H1 (cell line): ENCODE measurements around the gene FRY. TPM values are rescaled to one million over a fixed set of nuclear protein-coding genes. Genes with fewer than 3 reads are reported as not detected.

Source experiments
- CTCF ChIA-PET: fragments of 300-600 bp; sonication (Branson Sonifier 250); formaldehyde crosslinking; loops from one replicate; lab custom pipeline; 2021; ENCODE audit not compliant: partially characterized antibody; lab: Charles Lee
- POLR2A ChIA-PET: fragments of 300-600 bp; sonication (Branson Sonifier 250); formaldehyde crosslinking; loops from one replicate; lab custom pipeline; 2021; ENCODE audit warnings: inconsistent platforms; ENCODE audit not compliant: partially characterized antibody; lab: Charles Lee
- DNase-seq, 2 experiments: peaks; one replicate each; pipeline versions ENCODE4 v3.0.0 to v3.0.0-alpha.2; 2010 to 2022; ENCODE audit warnings: low spot score in 2 of 2, low read depth in 1 of 2, mixed read lengths in 1 of 2
- FAIRE-seq: peaks from 2 replicates; lab custom pipeline; 2011; peaks lifted over from hg19 to GRCh38; lab: Jason Lieb, UNC
- H2AFZ ChIP-seq: 2 replicates; pipeline ENCODE4 v1.8.1; 2012; ENCODE audit warnings: low read length, inconsistent platforms
- H2AK5ac ChIP-seq: 2 replicates; pipeline ENCODE4 v1.6.1; 2013; ENCODE audit warnings: low read depth, low read length
- H2BK120ac ChIP-seq: replicated peaks from 2 replicates; pipeline ENCODE3; 2013; ENCODE audit warnings: low read depth, low read length, inconsistent platforms
- H2BK12ac ChIP-seq: 2 replicates; pipeline ENCODE4 v1.6.1; 2013; ENCODE audit warnings: low read depth, low read length
- H2BK15ac ChIP-seq: 2 replicates; pipeline ENCODE4 v1.6.1; 2013; ENCODE audit warnings: low read length
- H2BK20ac ChIP-seq: 2 replicates; pipeline ENCODE4 v1.6.1; 2013; ENCODE audit warnings: low read length
- H2BK5ac ChIP-seq: 2 replicates; pipeline ENCODE4 v1.6.1; 2013; ENCODE audit warnings: low read depth, low read length
- H3K14ac ChIP-seq: 2 replicates; pipeline ENCODE4 v1.6.1; 2013; ENCODE audit warnings: inconsistent platforms; ENCODE audit not compliant: insufficient read length
- H3K18ac ChIP-seq: 2 replicates; pipeline ENCODE4 v1.6.1; 2013; ENCODE audit warnings: low read length; ENCODE audit errors: extremely low read depth
- H3K23ac ChIP-seq: 2 replicates; pipeline ENCODE4 v1.6.1; 2013; ENCODE audit warnings: inconsistent platforms; ENCODE audit not compliant: insufficient read length
- H3K23me2 ChIP-seq: 2 replicates; pipeline ENCODE4 v1.6.1; 2013; ENCODE audit warnings: low read depth, low read length
- H3K27ac ChIP-seq: 2 replicates; pipeline ENCODE4 v1.6.1; 2011; ENCODE audit warnings: low read depth, low read length, inconsistent platforms
- H3K27me3 ChIP-seq, 4 experiments: replicated peaks in 1 of 4; 1 replicate in 1 of 4; 2 replicates in 3 of 4; pipeline versions ENCODE4 v1.6.1 to v1.8.1; 2011 to 2013; ENCODE audit warnings: low read length in 3 of 4, mild to moderate bottlenecking in 3 of 4, inconsistent platforms in 2 of 4, mixed read lengths in 2 of 4, moderate library complexity in 1 of 4; ENCODE audit not compliant: control insufficient read depth in 3 of 4, insufficient read depth in 3 of 4; ENCODE audit errors: extremely low read depth in 1 of 4
- H3K36me3 ChIP-seq, 4 experiments: 2 replicates each; pipeline versions ENCODE4 v1.6.1 to v1.8.1; 2011 to 2013; ENCODE audit warnings: mild to moderate bottlenecking in 4 of 4, low read length in 3 of 4, moderate library complexity in 2 of 4, control low read depth in 1 of 4, inconsistent platforms in 1 of 4; ENCODE audit not compliant: insufficient read depth in 4 of 4, control insufficient read depth in 2 of 4
- H3K4ac ChIP-seq: replicated peaks from 2 replicates; pipeline ENCODE3; 2013; ENCODE audit warnings: low read length, low read depth, mixed read lengths, inconsistent platforms; ENCODE audit not compliant: insufficient read length
- H3K4me1 ChIP-seq, 4 experiments: replicated peaks in 1 of 4; 1 replicate in 1 of 4; 2 replicates in 3 of 4; pipeline versions ENCODE4 v1.6.1 to v1.8.1; 2011 to 2013; ENCODE audit warnings: low read length in 3 of 4, inconsistent platforms in 2 of 4, mixed read lengths in 1 of 4; ENCODE audit not compliant: insufficient read depth in 4 of 4, control insufficient read depth in 3 of 4
- H3K4me2 ChIP-seq, 2 experiments: 2 replicates each; pipeline versions ENCODE4 v1.6.1 to v1.8.1; 2011 to 2013; ENCODE audit warnings: low read depth in 2 of 2, low read length in 2 of 2, control low read depth in 1 of 2, inconsistent platforms in 1 of 2, mild to moderate bottlenecking in 1 of 2; ENCODE audit not compliant: insufficient read depth in 1 of 2
- H3K4me3 ChIP-seq, 4 experiments: fragments of 200-600, 300-600 bp in 1 of 4; sonication (generic), shearing (Covaris generic), sonication (Bioruptor Twin) in 1 of 4; 2 replicates each; pipeline versions ENCODE4 v1.5.1 to v1.8.1; 2011 to 2016; ENCODE audit warnings: low read length in 4 of 4, low read depth in 3 of 4, control low read depth in 2 of 4, inconsistent platforms in 2 of 4, mild to moderate bottlenecking in 2 of 4, mixed read lengths in 1 of 4, moderate library complexity in 1 of 4; ENCODE audit not compliant: insufficient read depth in 2 of 4; ENCODE audit errors: extremely low read depth in 1 of 4
- H3K56ac ChIP-seq: replicated peaks from 2 replicates; pipeline ENCODE3; 2013; ENCODE audit warnings: low read depth, mild to moderate bottlenecking, mixed read lengths, low read length, inconsistent platforms; ENCODE audit not compliant: insufficient read length
- H3K79me1 ChIP-seq: 2 replicates; pipeline ENCODE4 v1.6.1; 2013; ENCODE audit warnings: low read depth, low read length, control low read depth
- H3K79me2 ChIP-seq, 2 experiments: 2 replicates each; pipeline versions ENCODE4 v1.6.1 to v1.8.1; 2012 to 2013; ENCODE audit warnings: low read length in 2 of 2, mild to moderate bottlenecking in 2 of 2, inconsistent platforms in 1 of 2; ENCODE audit not compliant: insufficient read depth in 2 of 2, control insufficient read depth in 1 of 2
- H3K9ac ChIP-seq, 4 experiments: replicated peaks in 1 of 4; 1 replicate in 1 of 4; 2 replicates in 3 of 4; pipeline versions ENCODE4 v1.6.1 to v1.8.1; 2011 to 2013; ENCODE audit warnings: low read depth in 3 of 4, low read length in 3 of 4, control low read depth in 2 of 4, mild to moderate bottlenecking in 2 of 4, moderate library complexity in 2 of 4, inconsistent platforms in 1 of 4; ENCODE audit errors: extremely low read depth in 1 of 4
- H3K9me3 ChIP-seq, 2 experiments: 2 replicates each; pipeline versions ENCODE4 v1.6.1 to v1.8.1; 2012 to 2013; ENCODE audit warnings: mild to moderate bottlenecking in 2 of 2, moderate library complexity in 2 of 2, control low read depth in 1 of 2, inconsistent platforms in 1 of 2, low read depth in 1 of 2, low read length in 1 of 2, mixed read lengths in 1 of 2; ENCODE audit not compliant: insufficient read depth in 2 of 2
- H4K20me1 ChIP-seq, 2 experiments: replicated peaks in 1 of 2; 2 replicates each; pipeline versions ENCODE3 to v1.8.1; 2011 to 2013; ENCODE audit warnings: inconsistent platforms in 2 of 2, low read length in 2 of 2, mild to moderate bottlenecking in 1 of 2; ENCODE audit not compliant: insufficient read depth in 2 of 2, control insufficient read depth in 1 of 2
- H4K5ac ChIP-seq: 2 replicates; pipeline ENCODE4 v1.6.1; 2013; ENCODE audit warnings: low read length, low read depth, mixed read lengths, inconsistent platforms; ENCODE audit not compliant: insufficient read length
- H4K8ac ChIP-seq: 2 replicates; pipeline ENCODE4 v1.8.0; 2013; ENCODE audit warnings: mild to moderate bottlenecking, moderate library complexity, low read length, inconsistent platforms; ENCODE audit not compliant: insufficient read depth; ENCODE audit errors: extremely low read depth
- H4K91ac ChIP-seq: replicated peaks from 2 replicates; pipeline ENCODE3; 2013; ENCODE audit warnings: low read length, mixed read lengths, inconsistent platforms; ENCODE audit not compliant: insufficient read length
- EGR1 ChIP-seq: IDR thresholded peaks from 2 replicates; pipeline ENCODE4 v1.6.1; 2011; ENCODE audit warnings: low read depth, low read length, borderline replicate concordance
- JUN ChIP-seq: IDR thresholded peaks from 2 replicates; pipeline ENCODE4 v1.6.1; 2011; ENCODE audit warnings: low read depth, mild to moderate bottlenecking, improper control_type of control experiment, low read length
- JUND ChIP-seq: IDR thresholded peaks from 2 replicates; pipeline ENCODE4 v1.6.1; 2011; ENCODE audit warnings: mild to moderate bottlenecking, improper control_type of control experiment, low read length
- KDM1A ChIP-seq: fragments of 200-600, 300-600 bp; sonication (generic); IDR thresholded peaks from 2 replicates; pipeline ENCODE4 v1.7.1; 2016; ENCODE audit warnings: mild to moderate bottlenecking, low read length, borderline replicate concordance
- NRF1 ChIP-seq: IDR thresholded peaks from 2 replicates; pipeline ENCODE4 v1.6.1; 2011; ENCODE audit warnings: mild to moderate bottlenecking, low read depth, low read length, improper control_type of control experiment
- USF2 ChIP-seq: IDR thresholded peaks from 2 replicates; pipeline ENCODE4 v1.6.1; 2011; ENCODE audit warnings: low read length, improper control_type of control experiment
- YY1 ChIP-seq: IDR thresholded peaks from 2 replicates; pipeline ENCODE4 v1.6.1; 2011; ENCODE audit warnings: low read depth, mild to moderate bottlenecking, low read length
- WGBS, 2 experiments: shearing (Covaris generic) in 1 of 2; methylation state at CpG; one replicate each; pipeline versions ENCODE4 v1.1.6 to v1.1.7; 2013 to 2015; ENCODE audit warnings: low lambda C conversion rate in 2 of 2, mixed read lengths in 2 of 2, inconsistent platforms in 1 of 2, low coverage in 1 of 2, missing lambda C conversion rate in 1 of 2; ENCODE audit not compliant: insufficient replicate concordance in 2 of 2, insufficient coverage in 1 of 2, insufficient read length in 1 of 2; ENCODE audit errors: extremely low coverage in 1 of 2, missing lambda C conversion rate in 1 of 2; 5-methylcytosine and 5-hydroxymethylcytosine counted together
- polyA plus RNA-seq, 7 experiments: library from polyadenylated mRNA; depleted of rRNA in 3 of 7; stranded (reverse) in 5 of 7; unstranded in 2 of 7; fragments of >200 nt in 5 of 7; fragments of 200-250 nt in 2 of 7; gene quantifications; 1 replicate in 5 of 7; 2 replicates in 1 of 7; 4 replicates in 1 of 7; pipeline versions ENCODE4 v1.2.1 to v1.2.3, GENCODE V29; 2011 to 2013; ENCODE audit warnings: missing spikeins in 2 of 7, mixed read lengths in 2 of 7
- total RNA-seq: library from RNA; stranded (reverse); fragmentation: NEBNext Ultra II Directional; extraction: Animal tissue kit (Norgen Biotek cat#: 25700); gene quantifications from 2 replicates; pipeline ENCODE4 v1.2.1, GENCODE V29; 2021

The FRY gene
- total and polyA plus RNA-seq, 2 of the 8 experiments (the other 6 are each of a cell fraction or from before 2014, with no cell fraction given): 4.3 to 9.2 TPM

GRCh38 chr13:32060401-32060878 is 28.9 kb downstream of the FRY start:
- H4K20me1 ChIP-seq: no peaks in the 10 kb centered on the region
- no peaks in the 10 kb centered on the region for H3K79me1 ChIP-seq
- no peak overlapping the region for H2BK120ac ChIP-seq
- no peak overlapping the region for H3K27ac ChIP-seq
- no peak overlapping the region for H3K56ac ChIP-seq
- no peak overlapping the region for H3K4me3 ChIP-seq
- FAIRE-seq (no peak), DNase-seq (no peak)
- H3K23me2 ChIP-seq: peaks cover 2% of the 10 kb centered on the region; the same call in 1 of the 2 replicates
- H4K8ac ChIP-seq: no peak overlapping the region
- H3K9me3 ChIP-seq: no peaks in the 10 kb centered on the region
- no peak overlapping the region for H2BK20ac ChIP-seq
- H2AK5ac ChIP-seq: no peak overlapping the region
- H3K36me3 ChIP-seq: no peaks in the 10 kb centered on the region
- no peak overlapping the region for H3K23ac ChIP-seq
- peaks cover 0 to 13% (median 2%) of the 10 kb centered on the region in 4 experiments; a peak in 3 of 7 replicates for H3K4me1 ChIP-seq
- no peak for TF ChIP-seq NRF1
- no peak for TF ChIP-seq KDM1A
- no peak for TF ChIP-seq USF2
- TF ChIP-seq JUN: no peak
- TF ChIP-seq YY1: no peak
- TF ChIP-seq JUND: no peak
- TF ChIP-seq EGR1: no peak
- H3K4ac ChIP-seq: no peak overlapping the region
- no peaks in the 10 kb centered on the region for H3K27me3 ChIP-seq
- no peaks in the 10 kb centered on the region for H3K79me2 ChIP-seq
- 92% methylated on average over 5 of the region's 5 CpGs; no CpG with 5 or more reads in 1 of the 2 experiments for WGBS, 2 experiments
- POLR2A ChIA-PET: interaction anchor here (0.9 kb wide), 1 partner anchor 13 kb away, joined by 3 read pairs; no protein-coding TSS in a partner anchor
- CTCF ChIA-PET: no interaction called here
- no peak overlapping the region for H2BK12ac ChIP-seq
- H2BK15ac ChIP-seq: no peak overlapping the region
- no peak overlapping the region for H4K5ac ChIP-seq
- H3K18ac ChIP-seq: no peak overlapping the region
- no peak overlapping the region for H2AFZ ChIP-seq
- no peak overlapping the region for H2BK5ac ChIP-seq
- H3K4me2 ChIP-seq: no peak overlapping the region
- H3K14ac ChIP-seq: no peak overlapping the region
- no peak overlapping the region for H4K91ac ChIP-seq
- H3K9ac ChIP-seq: no peak overlapping the region; a peak in 1 of 7 replicates
